Muscle layer of duodenum (tissue), 2 donors: ENCODE measurements around the gene CREB5.

Experiments
- H3K27ac ChIP-seq: one replicate; pipeline ENCODE4 v1.7.0; 2013; ENCODE audit warnings: mild to moderate bottlenecking, low read length
- H3K27me3 ChIP-seq: one replicate; pipeline ENCODE4 v1.7.0; 2013; ENCODE audit warnings: low read depth, mild to moderate bottlenecking, control low read depth, low read length
- H3K36me3 ChIP-seq, 2 donors: one replicate each; pipeline ENCODE4 v1.7.0; 2013; ENCODE audit warnings: low read length in 2 of 2, control low read depth in 1 of 2, mild to moderate bottlenecking in 1 of 2; ENCODE audit not compliant: insufficient read depth in 2 of 2, control insufficient read depth in 1 of 2
- H3K4me1 ChIP-seq, 2 donors: one replicate each; pipeline ENCODE4 v1.7.0; 2013; ENCODE audit warnings: low read length in 2 of 2, mild to moderate bottlenecking in 2 of 2, control low read depth in 1 of 2, moderate library complexity in 1 of 2; ENCODE audit not compliant: insufficient read depth in 2 of 2, control insufficient read depth in 1 of 2
- H3K4me3 ChIP-seq, 2 donors: one replicate each; pipeline ENCODE4 v1.7.0; 2013; ENCODE audit warnings: low read length in 2 of 2, low read depth in 1 of 2, mild to moderate bottlenecking in 1 of 2
- H3K9me3 ChIP-seq, 2 donors: one replicate each; pipeline ENCODE4 v1.7.0; 2013; ENCODE audit warnings: low read length in 2 of 2, control low read depth in 1 of 2, mild to moderate bottlenecking in 1 of 2; ENCODE audit not compliant: control insufficient read depth in 1 of 2
- donor health status: healthy.

CREB5 gene

GRCh38 chr7:28678431-28678965 lies 266.2 kb downstream of the CREB5 start:
- Histone ChIP-seq H3K27me3 (no peaks in the 10 kb centered on the region), H3K4me3 (no peak overlapping the region), H3K4me1 (no peaks in the 10 kb centered on the region), H3K27ac (no peak overlapping the region), H3K36me3 (no peaks in the 10 kb centered on the region), H3K9me3 (no peaks in the 10 kb centered on the region)

- Histone ChIP-seq H3K4me3 (no peak overlapping the region), H3K4me1 (peaks cover 0 to 8% of the 10 kb centered on the region in 2 donors), H3K27ac (no peak overlapping the region), H3K27me3 (no peaks in the 10 kb centered on the region), H3K9me3 (no peaks in the 10 kb centered on the region), H3K36me3 (no peaks in the 10 kb centered on the region)
Measured at GRCh38 chr7:28681693-28682310, 269.5 kb downstream of the CREB5 start.

- H3K27me3 ChIP-seq: no peaks in the 10 kb centered on the region
- peaks cover 0 to 12% of the 10 kb centered on the region in 2 donors for H3K4me1 ChIP-seq
- no peak overlapping the region for H3K4me3 ChIP-seq
- no peaks in the 10 kb centered on the region for H3K36me3 ChIP-seq
- no peaks in the 10 kb centered on the region for H3K9me3 ChIP-seq
- no peak overlapping the region for H3K27ac ChIP-seq
Measured at GRCh38 chr7:28682801-28683200, 270.5 kb downstream of the CREB5 start.

- peak overlapping the region; percentile 94 for H3K27ac ChIP-seq
- peak overlapping the region; percentile 13 to 63 for H3K4me3 ChIP-seq
- peaks cover 0 to 17% of the 10 kb centered on the region in 2 donors for H3K4me1 ChIP-seq
Measured at GRCh38 chr7:28684650-28685241, 272.4 kb downstream of the CREB5 start.

GRCh38 chr7:28685242-28685643 lies 272.9 kb downstream of the CREB5 start:
- peaks cover 0 to 17% of the 10 kb centered on the region in 2 donors for H3K4me1 ChIP-seq
- peak overlapping the region; percentile 63 to 78 for H3K4me3 ChIP-seq
- H3K36me3 ChIP-seq: no peaks in the 10 kb centered on the region
- peak overlapping the region; percentile 94 for H3K27ac ChIP-seq
- H3K9me3 ChIP-seq: no peaks in the 10 kb centered on the region
- no peaks in the 10 kb centered on the region for H3K27me3 ChIP-seq

More at GRCh38 chr7:28684650-28685241, 272.4 kb downstream of the CREB5 start:
- Histone ChIP-seq H3K27me3 (no peaks in the 10 kb centered on the region), H3K9me3 (no peaks in the 10 kb centered on the region), H3K36me3 (no peaks in the 10 kb centered on the region)

- peak overlapping the region; percentile 94 for H3K27ac ChIP-seq
- no peaks in the 10 kb centered on the region for H3K27me3 ChIP-seq
- H3K4me3 ChIP-seq: peak overlapping the region; percentile 63 to 78
- H3K36me3 ChIP-seq: no peaks in the 10 kb centered on the region
- H3K9me3 ChIP-seq: no peaks in the 10 kb centered on the region
- peaks cover 0 to 17% of the 10 kb centered on the region in 2 donors for H3K4me1 ChIP-seq
Measured at GRCh38 chr7:28685644-28686417, 273.5 kb downstream of the CREB5 start.

GRCh38 chr7:28686418-28686800 lies 274.1 kb downstream of the CREB5 start:
- Histone ChIP-seq H3K4me3 (peak overlapping the region; percentile 63 to 78), H3K9me3 (no peaks in the 10 kb centered on the region), H3K27me3 (no peaks in the 10 kb centered on the region), H3K36me3 (no peaks in the 10 kb centered on the region), H3K4me1 (peaks cover 0 to 17% of the 10 kb centered on the region in 2 donors), H3K27ac (peak overlapping the region; percentile 94)

GRCh38 chr7:28687537-28687936 lies 275.2 kb downstream of the CREB5 start:
- no peaks in the 10 kb centered on the region for H3K36me3 ChIP-seq
- H3K27me3 ChIP-seq: no peaks in the 10 kb centered on the region
- H3K27ac ChIP-seq: peak overlapping the region; percentile 94
- H3K4me1 ChIP-seq: peaks cover 0 to 17% of the 10 kb centered on the region in 2 donors
- peak overlapping the region; percentile 63 to 78 for H3K4me3 ChIP-seq
- no peaks in the 10 kb centered on the region for H3K9me3 ChIP-seq

- H3K27me3 ChIP-seq: no peaks in the 10 kb centered on the region
- peak overlapping the region; percentile 13 to 63 for H3K4me3 ChIP-seq
- no peaks in the 10 kb centered on the region for H3K36me3 ChIP-seq
- H3K9me3 ChIP-seq: no peaks in the 10 kb centered on the region
- peak overlapping the region; percentile 19 for H3K27ac ChIP-seq
- H3K4me1 ChIP-seq: peaks cover 0 to 17% of the 10 kb centered on the region in 2 donors
Measured at GRCh38 chr7:28688174-28688573, 275.9 kb downstream of the CREB5 start.

- H3K27ac ChIP-seq: no peak overlapping the region
- H3K9me3 ChIP-seq: no peaks in the 10 kb centered on the region
- no peaks in the 10 kb centered on the region for H3K27me3 ChIP-seq
- H3K4me3 ChIP-seq: peak overlapping the region in 1 of 2 donors; percentile 63
- no peaks in the 10 kb centered on the region for H3K36me3 ChIP-seq
- H3K4me1 ChIP-seq: peaks cover 0 to 17% of the 10 kb centered on the region in 2 donors
Measured at GRCh38 chr7:28688651-28689050, 276.3 kb downstream of the CREB5 start.
